ENCODE results near the gene MYMK.

The MYMK gene

GRCh38 chr9:133518706-133519449 is 5.9 kb downstream of the MYMK start:
- no peaks in the 10 kb centered on the region for H3K27me3 ChIP-seq (ENCODE audit: control insufficient read depth, insufficient read depth, low read length)
- no peak overlapping the region for H3K9ac ChIP-seq
- no peaks in the 10 kb centered on the region for H3K4me1 ChIP-seq
- H3K9me3 ChIP-seq (ENCODE audit: control insufficient read depth, low read length): no peaks in the 10 kb centered on the region
- no peak for TF ChIP-seq CTCF (IDR thresholded peaks at IDR 0.05)
- H3K79me2 ChIP-seq: no peaks in the 10 kb centered on the region
- H3K27ac ChIP-seq: no peak overlapping the region
- H3K4me2 ChIP-seq (ENCODE audit: low read length): no peak overlapping the region
- H2AFZ ChIP-seq: no peak overlapping the region
- no peaks in the 10 kb centered on the region for H3K36me3 ChIP-seq (ENCODE audit: control insufficient read depth, insufficient read depth, low read length)
- H3K4me3 ChIP-seq (ENCODE audit: low read depth, low read length): no peak overlapping the region

DNA sequence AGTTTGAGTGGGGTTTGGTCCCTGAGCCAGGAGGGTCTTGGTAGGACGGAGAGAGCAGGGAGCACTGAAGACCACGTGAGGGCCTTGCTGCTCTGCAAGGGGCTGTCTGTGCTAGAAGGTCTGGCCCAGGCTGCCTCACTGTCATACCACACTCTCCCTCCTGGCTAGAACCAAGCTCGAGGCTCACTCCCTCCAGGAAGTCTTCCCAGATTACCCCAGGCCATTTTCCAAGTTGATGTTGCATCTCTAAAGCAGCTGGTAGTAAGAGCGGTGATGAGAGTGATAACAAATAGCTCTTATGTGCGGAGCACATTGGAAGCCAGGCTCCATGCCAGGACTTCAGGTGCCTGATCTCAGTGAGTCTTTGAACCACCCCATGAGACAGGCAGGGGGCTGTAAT is 6.6 kb downstream of the MYMK start:
- H3K4me1 ChIP-seq: no peaks in the 10 kb centered on the region
- H3K79me2 ChIP-seq: no peaks in the 10 kb centered on the region
- no peak overlapping the region for H3K27ac ChIP-seq
- no peak overlapping the region for H3K4me2 ChIP-seq (ENCODE audit: low read length)
- no peaks in the 10 kb centered on the region for H3K9me3 ChIP-seq (ENCODE audit: control insufficient read depth, low read length)
- no peak for TF ChIP-seq CTCF (IDR thresholded peaks at IDR 0.05)
- no peaks in the 10 kb centered on the region for H3K27me3 ChIP-seq (ENCODE audit: control insufficient read depth, insufficient read depth, low read length)
- no peak overlapping the region for H2AFZ ChIP-seq
- H3K36me3 ChIP-seq (ENCODE audit: control insufficient read depth, insufficient read depth, low read length): no peaks in the 10 kb centered on the region
- no peak overlapping the region for H3K9ac ChIP-seq
- no peak overlapping the region for H3K4me3 ChIP-seq (ENCODE audit: low read depth, low read length)

DNA sequence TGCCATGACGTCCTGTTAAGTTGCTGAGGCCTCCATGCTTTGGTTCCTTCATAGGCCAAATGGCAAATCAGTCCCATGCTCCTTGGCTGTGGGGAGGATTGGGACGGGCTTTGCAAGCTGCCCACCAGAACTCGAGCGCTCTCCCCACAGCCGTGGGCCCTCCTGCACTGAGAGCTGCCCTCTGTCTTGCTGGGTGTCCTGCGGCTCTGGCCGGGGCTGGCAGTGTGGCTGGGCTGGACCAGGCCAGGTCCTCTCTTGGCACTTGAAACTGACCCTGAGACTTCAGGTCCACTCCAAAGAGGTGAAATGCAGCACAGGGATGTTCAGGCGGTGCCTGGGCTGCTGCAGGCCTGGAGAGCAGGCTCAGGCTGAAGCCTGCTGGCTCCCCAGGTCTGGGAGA is 7.0 kb downstream of the MYMK start:
- Histone ChIP-seq H3K9ac (no peak overlapping the region), H3K27ac (no peak overlapping the region), H3K36me3 (ENCODE audit: control insufficient read depth, insufficient read depth, low read length) (no peaks in the 10 kb centered on the region), H2AFZ (no peak overlapping the region), H3K4me2 (ENCODE audit: low read length) (no peak overlapping the region), H3K4me1 (no peaks in the 10 kb centered on the region), H3K4me3 (ENCODE audit: low read depth, low read length) (no peak overlapping the region), H3K9me3 (ENCODE audit: control insufficient read depth, low read length) (no peaks in the 10 kb centered on the region), H3K27me3 (ENCODE audit: control insufficient read depth, insufficient read depth, low read length) (no peaks in the 10 kb centered on the region), H3K79me2 (no peaks in the 10 kb centered on the region)
- no peak for TF ChIP-seq CTCF (IDR thresholded peaks at IDR 0.05)

- no peaks in the 10 kb centered on the region for H3K36me3 ChIP-seq (ENCODE audit: control insufficient read depth, insufficient read depth, low read length)
- H3K9me3 ChIP-seq (ENCODE audit: control insufficient read depth, low read length): no peaks in the 10 kb centered on the region
- H3K4me1 ChIP-seq: no peaks in the 10 kb centered on the region
- no peak overlapping the region for H3K27ac ChIP-seq
- no peak for TF ChIP-seq CTCF (IDR thresholded peaks at IDR 0.05)
- no peak overlapping the region for H3K9ac ChIP-seq
- no peak overlapping the region for H2AFZ ChIP-seq
- H3K27me3 ChIP-seq (ENCODE audit: control insufficient read depth, insufficient read depth, low read length): no peaks in the 10 kb centered on the region
- H3K79me2 ChIP-seq: no peaks in the 10 kb centered on the region
- H3K4me3 ChIP-seq (ENCODE audit: low read depth, low read length): no peak overlapping the region
- no peak overlapping the region for H3K4me2 ChIP-seq (ENCODE audit: low read length)
These were observed 7.8 kb downstream of the MYMK start for GRCh38 chr9:133516961-133517350.
